Measurements from ENCODE around the gene STK11IP.

DNA sequence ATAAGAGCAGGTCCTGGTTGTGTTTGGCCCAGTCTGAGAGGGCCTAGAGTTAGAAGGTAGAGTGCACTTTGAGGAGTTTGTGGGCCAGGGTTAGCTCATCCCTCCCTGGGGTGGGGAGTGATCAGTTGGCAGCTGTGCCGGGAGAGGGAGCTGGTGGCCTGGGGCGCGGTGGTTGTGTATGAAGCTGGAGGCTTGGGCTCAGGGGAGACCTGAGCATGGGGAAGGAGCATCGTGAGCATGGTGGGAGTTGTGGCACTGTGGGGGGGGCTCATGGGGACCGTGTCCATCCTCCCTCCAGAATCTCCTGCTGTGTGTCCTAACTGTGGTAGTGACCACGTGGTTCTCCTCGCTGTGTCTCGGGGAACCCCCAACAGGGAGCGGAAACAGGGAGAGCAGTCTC lies 13.6 kb downstream of the STK11IP start:
- TF ChIP-seq, protein P1, sequence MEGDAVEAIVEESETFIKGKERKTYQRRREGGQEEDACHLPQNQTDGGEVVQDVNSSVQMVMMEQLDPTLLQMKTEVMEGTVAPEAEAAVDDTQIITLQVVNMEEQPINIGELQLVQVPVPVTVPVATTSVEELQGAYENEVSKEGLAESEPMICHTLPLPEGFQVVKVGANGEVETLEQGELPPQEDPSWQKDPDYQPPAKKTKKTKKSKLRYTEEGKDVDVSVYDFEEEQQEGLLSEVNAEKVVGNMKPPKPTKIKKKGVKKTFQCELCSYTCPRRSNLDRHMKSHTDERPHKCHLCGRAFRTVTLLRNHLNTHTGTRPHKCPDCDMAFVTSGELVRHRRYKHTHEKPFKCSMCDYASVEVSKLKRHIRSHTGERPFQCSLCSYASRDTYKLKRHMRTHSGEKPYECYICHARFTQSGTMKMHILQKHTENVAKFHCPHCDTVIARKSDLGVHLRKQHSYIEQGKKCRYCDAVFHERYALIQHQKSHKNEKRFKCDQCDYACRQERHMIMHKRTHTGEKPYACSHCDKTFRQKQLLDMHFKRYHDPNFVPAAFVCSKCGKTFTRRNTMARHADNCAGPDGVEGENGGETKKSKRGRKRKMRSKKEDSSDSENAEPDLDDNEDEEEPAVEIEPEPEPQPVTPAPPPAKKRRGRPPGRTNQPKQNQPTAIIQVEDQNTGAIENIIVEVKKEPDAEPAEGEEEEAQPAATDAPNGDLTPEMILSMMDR (IDR thresholded peaks at IDR 0.05), result no peak
- TF ChIP-seq POLR2A (IDR thresholded peaks at IDR 0.05) (no peak), EP300 (IDR thresholded peaks at IDR 0.05) (no peak)

Measured in tibial nerve (tissue), 4 donors.